KMS-11 (cell line): ENCODE data around the gene SNAPC1.

Source experiments
- H2AFZ ChIP-seq: fragments of 200-600 bp; sonication (generic); 2 replicates; pipeline ENCODE4 v1.6.1; 2016; ENCODE audit warnings: antibody characterized with exemption, mixed run types, low read depth
- H3K27ac ChIP-seq: fragments of 200-600 bp; sonication (generic); 2 replicates; pipeline ENCODE4 v1.6.1; 2016; ENCODE audit warnings: mild to moderate bottlenecking, mixed run types
- H3K27me3 ChIP-seq: fragments of 200-600 bp; sonication (generic); 2 replicates; pipeline ENCODE4 v1.6.1; 2017; ENCODE audit warnings: mild to moderate bottlenecking, low read depth, mixed run types, moderate library complexity; ENCODE audit not compliant: insufficient read depth
- H3K36me3 ChIP-seq: fragments of 200-600 bp; sonication (generic); 2 replicates; pipeline ENCODE4 v1.6.1; 2017; ENCODE audit warnings: mild to moderate bottlenecking, mixed run types; ENCODE audit not compliant: insufficient read depth
- H3K4me1 ChIP-seq: fragments of 200-600 bp; sonication (generic); 2 replicates; pipeline ENCODE4 v1.6.1; 2016; ENCODE audit warnings: mild to moderate bottlenecking, low read depth, mixed run types; ENCODE audit not compliant: poor library complexity, severe bottlenecking
- H3K4me2 ChIP-seq: fragments of 200-600 bp; sonication (generic); 2 replicates; pipeline ENCODE4 v1.7.0; 2016; ENCODE audit warnings: mild to moderate bottlenecking, mixed run types
- H3K4me3 ChIP-seq: fragments of 200-600 bp; sonication (generic); IDR thresholded peaks from 2 replicates; pipeline ENCODE4 v1.6.1; 2017; ENCODE audit warnings: low read depth, low read length, mixed read lengths; ENCODE audit not compliant: insufficient read depth
- H3K79me2 ChIP-seq: fragments of 200-600 bp; sonication (generic); 2 replicates; pipeline ENCODE4 v1.6.1; 2016; ENCODE audit warnings: low read depth, mixed run types; ENCODE audit not compliant: insufficient read depth
- H3K9ac ChIP-seq: fragments of 200-600 bp; sonication (generic); 2 replicates; pipeline ENCODE4 v1.6.1; 2016; ENCODE audit warnings: mild to moderate bottlenecking, mixed run types
- H4K20me1 ChIP-seq: fragments of 200-600 bp; sonication (generic); 2 replicates; pipeline ENCODE4 v1.6.1; 2016; ENCODE audit warnings: mild to moderate bottlenecking, mixed run types; ENCODE audit not compliant: insufficient read depth
- TF ChIP-seq, protein P1 (sequence below): fragments of 200-600 bp; sonication (generic); conservative IDR thresholded peaks from 2 replicates; pipeline ENCODE4 v1.6.1; 2017; ENCODE audit warnings: low read depth, mild to moderate bottlenecking, antibody characterized with exemption, low read length, moderate library complexity, mixed read lengths

Gene SNAPC1

DNA sequence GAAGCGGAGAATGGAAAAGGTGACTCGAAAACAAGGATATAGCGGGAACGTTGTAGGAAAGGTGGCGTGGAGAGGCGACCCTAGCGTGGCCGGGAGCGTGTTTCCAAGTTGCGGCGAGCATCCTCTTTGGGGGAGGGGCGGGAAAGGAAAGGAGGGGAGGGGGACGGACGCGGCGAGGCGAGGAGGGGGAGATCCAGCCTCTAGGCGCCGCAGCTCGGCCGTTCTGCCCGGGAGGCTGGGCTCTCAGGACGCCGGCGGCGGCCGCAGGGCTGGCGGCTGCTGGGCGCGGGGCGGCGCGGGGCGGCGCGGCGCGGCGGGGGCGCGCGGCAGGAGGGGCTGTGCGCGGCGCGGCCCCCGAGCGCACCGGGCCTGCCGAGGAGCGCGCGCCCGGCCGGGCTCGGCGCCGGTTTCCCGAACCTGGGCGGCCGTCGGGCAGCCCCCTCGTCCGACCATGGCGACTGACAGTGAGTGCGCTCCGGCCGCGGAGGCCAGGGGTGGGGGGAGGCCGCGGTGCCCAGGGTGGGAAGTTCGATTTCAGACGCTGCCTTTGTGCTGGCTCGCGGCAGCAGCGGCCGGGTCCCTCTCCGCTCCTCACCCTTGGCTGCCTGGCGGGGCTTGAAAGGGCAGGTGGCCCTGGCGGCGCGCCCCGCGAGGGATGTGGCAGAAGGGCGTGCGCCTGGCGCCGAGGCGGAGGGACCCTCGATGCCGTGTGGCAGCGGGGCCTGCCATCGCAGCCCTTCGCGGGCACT lies 50.3 kb downstream of the SNAPC1 start, which contains the start of gene SYT16:
SYT16 (plus strand) TSS at position 357 of the 749 bp plus-strand sequence.
- Histone ChIP-seq H3K79me2 (no peaks in the 10 kb centered on the region), H3K4me3 (no peak within 1 kb of the TSS), H3K4me2 (no peak within 1 kb of the TSS), H3K4me1 (no peaks in the 10 kb centered on the region), H3K27ac (no peak within 1 kb of the TSS), H3K27me3 (no peaks in the 10 kb centered on the region), H3K36me3 (no peaks in the 10 kb centered on the region), H4K20me1 (no peaks in the 10 kb centered on the region), H3K9ac (no peak within 1 kb of the TSS), H2AFZ (no peak within 1 kb of the TSS)
- TF ChIP-seq, protein P1, sequence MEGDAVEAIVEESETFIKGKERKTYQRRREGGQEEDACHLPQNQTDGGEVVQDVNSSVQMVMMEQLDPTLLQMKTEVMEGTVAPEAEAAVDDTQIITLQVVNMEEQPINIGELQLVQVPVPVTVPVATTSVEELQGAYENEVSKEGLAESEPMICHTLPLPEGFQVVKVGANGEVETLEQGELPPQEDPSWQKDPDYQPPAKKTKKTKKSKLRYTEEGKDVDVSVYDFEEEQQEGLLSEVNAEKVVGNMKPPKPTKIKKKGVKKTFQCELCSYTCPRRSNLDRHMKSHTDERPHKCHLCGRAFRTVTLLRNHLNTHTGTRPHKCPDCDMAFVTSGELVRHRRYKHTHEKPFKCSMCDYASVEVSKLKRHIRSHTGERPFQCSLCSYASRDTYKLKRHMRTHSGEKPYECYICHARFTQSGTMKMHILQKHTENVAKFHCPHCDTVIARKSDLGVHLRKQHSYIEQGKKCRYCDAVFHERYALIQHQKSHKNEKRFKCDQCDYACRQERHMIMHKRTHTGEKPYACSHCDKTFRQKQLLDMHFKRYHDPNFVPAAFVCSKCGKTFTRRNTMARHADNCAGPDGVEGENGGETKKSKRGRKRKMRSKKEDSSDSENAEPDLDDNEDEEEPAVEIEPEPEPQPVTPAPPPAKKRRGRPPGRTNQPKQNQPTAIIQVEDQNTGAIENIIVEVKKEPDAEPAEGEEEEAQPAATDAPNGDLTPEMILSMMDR: no peak

DNA sequence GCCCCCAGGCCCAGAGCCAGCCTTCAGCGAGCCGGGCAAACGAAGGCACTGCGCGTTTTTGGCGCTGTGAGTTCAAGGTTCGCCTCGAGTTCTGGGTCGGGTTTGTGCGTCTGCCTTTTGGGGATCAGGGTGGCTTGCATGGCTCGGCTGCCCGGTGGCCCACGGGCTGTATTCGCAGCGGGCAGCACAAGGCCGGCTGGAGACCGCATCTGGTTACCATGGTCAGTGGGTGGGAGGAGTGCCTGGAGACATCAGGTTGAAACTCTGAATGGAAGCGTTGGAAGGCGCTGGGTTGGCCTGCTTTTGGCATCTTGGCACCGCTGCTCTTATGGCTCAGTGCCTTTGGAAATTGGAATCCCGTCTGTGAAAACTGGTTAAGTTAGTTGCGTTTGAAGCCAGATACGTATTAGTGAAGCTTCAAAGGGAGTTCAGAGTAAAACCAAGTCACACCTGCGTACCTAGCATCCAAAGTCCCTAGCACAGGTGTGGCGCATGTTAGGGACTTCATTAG lies 50.9 kb downstream of the SNAPC1 start:
- H4K20me1 ChIP-seq: no peaks in the 10 kb centered on the region
- H3K9ac ChIP-seq: no peak overlapping the region
- no peaks in the 10 kb centered on the region for H3K36me3 ChIP-seq
- H3K27ac ChIP-seq: no peak overlapping the region
- H3K27me3 ChIP-seq: no peaks in the 10 kb centered on the region
- TF ChIP-seq, protein P1: no peak
- H3K4me2 ChIP-seq: no peak overlapping the region
- H3K79me2 ChIP-seq: no peaks in the 10 kb centered on the region
- H3K4me3 ChIP-seq: no peak overlapping the region
- no peak overlapping the region for H2AFZ ChIP-seq
- no peaks in the 10 kb centered on the region for H3K4me1 ChIP-seq

DNA sequence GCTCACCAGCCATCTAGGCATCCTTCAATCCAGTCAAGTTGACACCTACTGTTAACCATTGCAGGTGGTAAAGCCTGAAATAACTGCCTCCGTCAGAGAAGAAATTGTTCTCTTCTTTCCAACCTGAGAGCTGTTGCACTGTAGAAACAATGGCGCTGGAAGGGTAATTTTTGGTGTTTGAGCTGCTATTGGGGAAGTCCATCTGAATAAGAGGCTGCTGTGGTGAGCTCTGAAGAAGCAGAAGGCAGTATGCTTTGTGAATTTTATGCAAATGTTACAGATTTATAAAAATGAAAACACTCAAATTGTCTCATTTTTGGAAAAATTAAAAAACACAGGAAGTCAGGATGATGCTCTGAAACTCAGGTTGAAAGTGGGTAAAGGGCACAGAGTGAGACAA lies 60.2 kb downstream of the SNAPC1 start:
- Histone ChIP-seq H3K4me3 (no peak overlapping the region), H2AFZ (no peak overlapping the region), H4K20me1 (no peaks in the 10 kb centered on the region), H3K4me2 (no peak overlapping the region), H3K27ac (no peak overlapping the region), H3K9ac (no peak overlapping the region), H3K79me2 (no peaks in the 10 kb centered on the region), H3K36me3 (no peaks in the 10 kb centered on the region), H3K27me3 (no peaks in the 10 kb centered on the region), H3K4me1 (no peaks in the 10 kb centered on the region)
- TF ChIP-seq, protein P1: no peak

DNA sequence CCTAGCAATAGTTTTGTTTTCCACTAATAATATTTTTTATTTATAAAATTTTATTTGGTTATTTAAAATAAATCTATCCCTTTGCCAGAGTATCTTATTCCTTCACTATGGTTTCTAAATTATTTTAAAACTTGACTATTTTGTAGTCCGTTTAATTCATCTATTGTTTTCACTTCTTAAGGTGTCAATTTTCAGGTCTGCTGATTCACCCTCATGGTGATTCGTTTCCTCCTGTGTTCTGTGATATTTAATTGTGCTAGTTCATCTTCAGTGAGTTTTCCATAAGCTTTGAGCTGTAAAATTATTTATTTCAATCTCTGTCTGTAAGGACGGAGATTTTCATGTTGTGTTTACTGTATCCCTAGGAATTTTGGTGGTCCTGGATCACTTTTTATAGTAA lies 70.6 kb downstream of the SNAPC1 start:
- H3K36me3 ChIP-seq: no peaks in the 10 kb centered on the region
- H3K9ac ChIP-seq: no peak overlapping the region
- TF ChIP-seq, protein P1: no peak
- H3K4me3 ChIP-seq: no peak overlapping the region
- H3K79me2 ChIP-seq: no peaks in the 10 kb centered on the region
- no peaks in the 10 kb centered on the region for H4K20me1 ChIP-seq
- H3K27ac ChIP-seq: no peak overlapping the region
- no peak overlapping the region for H2AFZ ChIP-seq
- H3K4me2 ChIP-seq: no peak overlapping the region
- no peaks in the 10 kb centered on the region for H3K4me1 ChIP-seq
- H3K27me3 ChIP-seq: no peaks in the 10 kb centered on the region
